HCT116 (cell line): ENCODE data around the gene BEND6.

ENCODE experiments used
- CTCF ChIP-seq, 3 experiments: fragments of 200-600 bp in 1 of 3; sonication (generic) in 1 of 3; IDR thresholded peaks in 2 of 3; conservative IDR thresholded peaks in 1 of 3; 2 replicates each; pipeline ENCODE4 v1.5.1; 2012 to 2017; ENCODE audit warnings: low read depth in 2 of 3, low read length in 2 of 3, antibody characterized with exemption in 1 of 3, borderline replicate concordance in 1 of 3, control low read depth in 1 of 3, mild to moderate bottlenecking in 1 of 3, mixed read lengths in 1 of 3, mixed run types in 1 of 3, moderate library complexity in 1 of 3; ENCODE audit not compliant: insufficient read depth in 1 of 3
- EZH2 ChIP-seq: fragments of 200-600 bp; sonication (generic); IDR thresholded peaks from 2 replicates; pipeline ENCODE4 v1.6.1; 2017; ENCODE audit warnings: antibody characterized with exemption, mixed run types
- EZH2phosphoT487 ChIP-seq: fragments of 200-600 bp; IDR thresholded peaks from 2 replicates; pipeline ENCODE4 v1.6.1; 2018; ENCODE audit warnings: antibody characterized with exemption, borderline replicate concordance
- JUND ChIP-seq: IDR thresholded peaks from 2 replicates; pipeline ENCODE4 v1.6.1; 2012
- POLR2A ChIP-seq: IDR thresholded peaks from 2 replicates; pipeline ENCODE4 v1.7.0; 2011; ENCODE audit warnings: borderline replicate concordance; ENCODE audit not compliant: insufficient read depth, insufficient read length; ENCODE audit errors: extremely low read depth
- POLR2AphosphoS5 ChIP-seq: IDR thresholded peaks from 2 replicates; pipeline ENCODE4 v1.6.1; 2011; ENCODE audit warnings: mild to moderate bottlenecking, low read depth, low read length, moderate library complexity
- RAD21 ChIP-seq: IDR thresholded peaks from 2 replicates; pipeline ENCODE4 v1.6.1; 2012; ENCODE audit warnings: low read depth, mild to moderate bottlenecking
- REST ChIP-seq: IDR thresholded peaks from 2 replicates; pipeline ENCODE4 v1.6.1; 2012; ENCODE audit warnings: low read depth
- SIN3A ChIP-seq: IDR thresholded peaks from 2 replicates; pipeline ENCODE4 v1.6.1; 2012; ENCODE audit warnings: low read depth
- YY1 ChIP-seq: IDR thresholded peaks from 2 replicates; pipeline ENCODE4 v1.6.1; 2011; ENCODE audit warnings: low read length, low read depth, moderate library complexity, mild to moderate bottlenecking; ENCODE audit not compliant: insufficient replicate concordance; ENCODE audit errors: extremely low read depth
- TF ChIP-seq, protein P1 (sequence below): IDR thresholded peaks from 2 replicates; pipeline ENCODE4 v1.6.1; 2012

- TF ChIP-seq SIN3A (no peak), RAD21 (no peak), EZH2 (no peak), YY1 (no peak), POLR2AphosphoS5 (no peak), CTCF (IDR thresholded peaks at IDR 0.05 in 2 of 3, conservative IDR thresholded peaks at IDR 0.05 in 1 of 3; ENCODE audit: borderline replicate concordance in 1 of 3, insufficient read depth in 1 of 3, low read depth in 2 of 3, low read length in 2 of 3) (no peak), JUND (no peak), REST (no peak), POLR2A (no peak), EZH2phosphoT487 (no peak)
- TF ChIP-seq, protein P1, sequence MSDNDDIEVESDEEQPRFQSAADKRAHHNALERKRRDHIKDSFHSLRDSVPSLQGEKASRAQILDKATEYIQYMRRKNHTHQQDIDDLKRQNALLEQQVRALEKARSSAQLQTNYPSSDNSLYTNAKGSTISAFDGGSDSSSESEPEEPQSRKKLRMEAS = no peak
Observed at GRCh38 chr6:56949265-56949664, 5.6 kb upstream of the BEND6 start.
